Keratinocyte (primary cell): ENCODE results near the gene SURF2. TPM values are rescaled to one million over a fixed set of nuclear protein-coding genes. Genes with fewer than 3 reads are reported as not detected.

ENCODE experiments used
- DNase-seq: peaks from one replicate; pipeline ENCODE4 v3.0.0-alpha.2; 2011; ENCODE audit warnings: low read depth, missing footprints, low spot score
- FAIRE-seq: peaks from 2 replicates; lab custom pipeline; 2011; peaks lifted over from hg19 to GRCh38; lab: Jason Lieb, UNC
- H2AFZ ChIP-seq: 2 replicates; pipeline ENCODE4 v1.6.0; 2012; ENCODE audit warnings: low read length, control low read depth, inconsistent platforms; ENCODE audit not compliant: control insufficient read depth
- H3K27ac ChIP-seq: 2 replicates; pipeline ENCODE4 v1.5.1; 2011; ENCODE audit warnings: low read length; ENCODE audit not compliant: control insufficient read depth, insufficient read depth
- H3K27me3 ChIP-seq: 3 replicates; pipeline ENCODE4 v1.6.0; 2011; ENCODE audit warnings: low read length; ENCODE audit not compliant: control insufficient read depth, insufficient read depth; ENCODE audit errors: extremely low read depth
- H3K36me3 ChIP-seq, 2 experiments: 2 replicates in 1 of 2; 3 replicates in 1 of 2; pipeline ENCODE4 v1.5.1; 2011; ENCODE audit warnings: low read length in 2 of 2, mild to moderate bottlenecking in 1 of 2; ENCODE audit not compliant: control insufficient read depth in 2 of 2, insufficient read depth in 2 of 2; ENCODE audit errors: extremely low read depth in 1 of 2
- H3K4me1 ChIP-seq: 3 replicates; pipeline ENCODE4 v1.5.1; 2011; ENCODE audit warnings: low read length; ENCODE audit not compliant: control insufficient read depth, insufficient read depth; ENCODE audit errors: extremely low read depth
- H3K4me2 ChIP-seq: 3 replicates; pipeline ENCODE4 v1.6.0; 2011; ENCODE audit warnings: low read depth, low read length; ENCODE audit not compliant: control insufficient read depth, insufficient read depth; ENCODE audit errors: extremely low read depth
- H3K4me3 ChIP-seq, 3 experiments: fragments of 200-600 bp in 1 of 3; sonication (generic) in 1 of 3; 2 replicates in 2 of 3; 3 replicates in 1 of 3; pipeline ENCODE4 v1.5.1; 2011 to 2016; ENCODE audit warnings: low read length in 3 of 3, mild to moderate bottlenecking in 3 of 3, control low read depth in 2 of 3, inconsistent platforms in 1 of 3, low read depth in 1 of 3, mixed read lengths in 1 of 3, mixed run types in 1 of 3, moderate library complexity in 1 of 3; ENCODE audit not compliant: control insufficient read depth in 2 of 3, insufficient read depth in 2 of 3; ENCODE audit errors: extremely low read depth in 1 of 3
- H3K79me2 ChIP-seq: 2 replicates; pipeline ENCODE4 v1.6.0; 2012; ENCODE audit warnings: low read length; ENCODE audit not compliant: control insufficient read depth, insufficient read depth
- H3K9ac ChIP-seq: 3 replicates; pipeline ENCODE4 v1.6.0; 2011; ENCODE audit warnings: low read length; ENCODE audit not compliant: control insufficient read depth, insufficient read depth; ENCODE audit errors: extremely low read depth
- H3K9me1 ChIP-seq: 3 replicates; pipeline ENCODE4 v1.6.0; 2011; ENCODE audit warnings: low read length; ENCODE audit not compliant: control insufficient read depth, insufficient read depth; ENCODE audit errors: extremely low read depth
- H3K9me3 ChIP-seq: 2 replicates; pipeline ENCODE4 v1.5.1; 2012; ENCODE audit warnings: low read depth, low read length; ENCODE audit not compliant: control insufficient read depth
- H4K20me1 ChIP-seq: 3 replicates; pipeline ENCODE4 v1.6.0; 2011; ENCODE audit warnings: low read length; ENCODE audit not compliant: control insufficient read depth, insufficient read depth; ENCODE audit errors: extremely low read depth
- CTCF ChIP-seq, 3 experiments: IDR thresholded peaks in 1 of 3; conservative IDR thresholded peaks in 1 of 3; optimal IDR thresholded peaks in 1 of 3; 2 replicates in 2 of 3; 3 replicates in 1 of 3; pipeline versions ENCODE3 to v1.5.1; 2011; ENCODE audit warnings: low read length in 3 of 3, mild to moderate bottlenecking in 3 of 3, moderate library complexity in 2 of 3, control low read depth in 1 of 3, inconsistent platforms in 1 of 3; ENCODE audit not compliant: insufficient read depth in 2 of 3; ENCODE audit errors: extremely low read depth in 1 of 3
- EZH2 ChIP-seq: IDR thresholded peaks from one replicate; pipeline ENCODE4 v1.6.1; 2012; ENCODE audit warnings: inconsistent platforms, mild to moderate bottlenecking, low read length, moderate library complexity
- dilution Hi-C: fragments of 300-500 bp; cut with MboI; formaldehyde crosslinking; loops from one replicate; pipeline ENCODE4 v1.7.0; 2020; ENCODE audit warnings: low sequenced_read_pairs; ENCODE audit not compliant: extremely low pct_ligation_motif_present
- polyA plus RNA-seq, 5 experiments: library from polyadenylated mRNA; depleted of rRNA in 3 of 5; stranded (reverse) in 3 of 5; stranded (forward) in 1 of 5; unstranded in 1 of 5; fragments of >200 nt; gene quantifications; 1 replicate in 1 of 5; 2 replicates in 3 of 5; 3 replicates in 1 of 5; pipeline versions ENCODE4 v1.2.1 to v1.2.3, GENCODE V29; 2011 to 2012; ENCODE audit warnings: missing spikeins in 2 of 5, low read depth in 1 of 5, low replicate concordance in 1 of 5

The SURF2 gene
- polyA plus RNA-seq, 1 donor (not counting 4 experiments of a cell fraction or from before 2014, with no cell fraction given): 28.2 TPM

GRCh38 chr9:133341369-133342068 is 14.8 kb upstream of the SURF2 start:
- Histone ChIP-seq H3K4me1 (peaks cover 4% of the 10 kb centered on the region), H3K27ac (no peak overlapping the region)
- dilution Hi-C loops: no loop called here

DNA sequence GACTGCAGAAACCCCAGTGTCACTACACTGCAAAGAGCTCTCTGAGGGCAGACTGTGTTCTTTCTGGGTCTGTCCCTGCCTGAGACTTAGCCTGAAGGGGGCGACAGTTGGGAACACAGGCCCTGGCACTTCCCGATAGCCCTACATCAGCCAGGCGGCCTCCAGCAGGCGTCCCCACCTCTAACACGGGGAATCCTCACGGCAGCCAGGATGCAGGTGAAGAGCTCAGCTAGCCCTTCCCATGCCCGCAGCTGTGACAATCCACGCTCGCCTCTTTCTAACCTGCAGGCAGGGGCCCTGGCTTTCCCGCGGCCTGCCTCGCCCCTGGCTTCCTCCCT is 14.3 kb upstream of the SURF2 start:
- DNase-seq (no peak), FAIRE-seq (no peak)
- Histone ChIP-seq H4K20me1 (peaks cover 3% of the 10 kb centered on the region), H2AFZ (no peak overlapping the region), H3K9ac (no peak overlapping the region), H3K4me1 (peaks cover 7% of the 10 kb centered on the region), H3K9me1 (no peaks in the 10 kb centered on the region), H3K79me2 (peaks cover 20% of the 10 kb centered on the region), H3K4me2 (no peak overlapping the region), H3K36me3 (peaks cover 45 to 56% of the 10 kb centered on the region in 2 experiments), H3K4me3 (no peak overlapping the region), H3K27ac (no peak overlapping the region), H3K9me3 (no peaks in the 10 kb centered on the region), H3K27me3 (no peaks in the 10 kb centered on the region)
- TF ChIP-seq CTCF (optimal IDR thresholded peaks at IDR 0.05 in 1 of 3, IDR thresholded peaks at IDR 0.05 in 1 of 3, conservative IDR thresholded peaks at IDR 0.05 in 1 of 3; ENCODE audit: extremely low read depth in 1 of 3, insufficient read depth in 2 of 3, low read length in 3 of 3) (peak in 2 of 3 experiments; percentile 30 to 38), EZH2 (no peak)
- dilution Hi-C loops: no loop called here

More at GRCh38 chr9:133341369-133342068, 14.8 kb upstream of the SURF2 start:
- H3K79me2 ChIP-seq: peaks cover 14% of the 10 kb centered on the region
- no peaks in the 10 kb centered on the region for H3K27me3 ChIP-seq
- peaks cover 3% of the 10 kb centered on the region for H4K20me1 ChIP-seq
- H3K9me1 ChIP-seq: no peaks in the 10 kb centered on the region
- H3K9me3 ChIP-seq: no peaks in the 10 kb centered on the region
- H3K9ac ChIP-seq: no peak overlapping the region
- H2AFZ ChIP-seq: no peak overlapping the region
- H3K36me3 ChIP-seq: peaks cover 45 to 56% of the 10 kb centered on the region in 2 experiments
- TF ChIP-seq EZH2 (no peak), CTCF (optimal IDR thresholded peaks at IDR 0.05 in 1 of 3, IDR thresholded peaks at IDR 0.05 in 1 of 3, conservative IDR thresholded peaks at IDR 0.05 in 1 of 3; ENCODE audit: extremely low read depth in 1 of 3, insufficient read depth in 2 of 3, low read length in 3 of 3) (no peak)
- no peak for DNase-seq
- H3K4me2 ChIP-seq: no peak overlapping the region
- H3K4me3 ChIP-seq: no peak overlapping the region
- FAIRE-seq: no peak
